ENCODE data around the gene SSB.
A peak's percentile ranks its signal among the peaks of the same experiment; 100 is the strongest.
"Not testable (repeated sequence)": the region's sequence is repeated elsewhere in the genome, so short reads cannot be mapped to it uniquely, and the experiment has no call there.

SSB gene

DNA sequence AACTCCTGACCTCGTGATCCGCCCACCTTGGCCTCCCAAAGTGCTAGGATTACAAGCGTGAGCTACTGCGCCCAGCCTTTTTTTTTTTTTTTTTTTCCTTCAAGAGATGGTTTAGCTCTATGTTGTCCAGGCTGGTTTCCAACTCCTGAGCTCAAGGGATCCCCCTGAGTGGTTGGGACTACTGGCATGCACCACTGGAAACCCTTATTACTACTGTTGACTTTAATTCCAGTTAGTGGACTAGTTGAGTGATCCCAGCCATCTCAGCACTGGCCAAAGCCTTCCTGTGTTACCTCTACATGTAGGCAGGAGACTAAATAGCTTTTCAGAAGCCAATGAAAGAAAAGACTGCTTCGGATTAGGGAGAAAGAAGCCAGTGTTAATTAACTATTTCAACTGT lies 8.1 kb upstream of the SSB start:
- DNase-seq, result no peak

DNA sequence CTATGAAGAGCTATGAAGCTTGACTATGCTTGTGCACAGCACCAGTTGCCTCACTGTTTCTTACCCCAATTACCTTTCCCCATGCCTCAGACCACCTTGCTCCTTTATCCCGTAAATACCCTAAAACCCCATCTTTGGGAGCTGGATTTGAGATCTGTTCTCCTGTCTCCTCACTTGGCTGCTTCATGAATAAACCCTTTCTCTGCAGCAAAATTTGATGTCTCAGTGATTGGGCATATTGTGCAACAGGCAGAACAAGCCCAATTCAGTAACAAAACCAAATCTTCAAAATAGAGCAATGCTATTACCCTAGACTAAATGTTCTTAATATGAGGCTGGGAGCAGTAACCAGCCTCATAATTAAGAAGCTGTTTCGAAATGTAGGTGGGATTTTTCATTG lies 3.5 kb upstream of the SSB start:
- DNase-seq, result no peak

DNA sequence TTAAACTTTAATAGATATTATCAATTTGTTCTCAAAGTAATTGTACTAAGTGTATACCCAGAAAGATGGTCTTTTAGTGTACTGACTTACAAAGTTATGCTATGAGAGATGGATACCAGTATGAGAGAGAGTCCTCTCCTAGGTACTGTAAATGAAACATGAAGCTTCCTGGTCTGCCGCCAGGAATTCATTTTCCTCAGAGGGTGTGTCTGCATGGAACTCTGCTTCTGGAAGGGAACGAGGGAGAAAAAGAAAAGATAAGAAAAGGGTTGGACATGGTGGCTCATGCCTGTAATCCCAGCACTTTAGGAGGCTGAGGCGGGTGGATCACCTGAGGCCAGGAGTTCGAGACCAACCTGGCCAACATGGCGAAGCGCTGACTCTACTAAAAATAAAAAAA lies 2.2 kb upstream of the SSB start:
- no peak for DNase-seq

DNA sequence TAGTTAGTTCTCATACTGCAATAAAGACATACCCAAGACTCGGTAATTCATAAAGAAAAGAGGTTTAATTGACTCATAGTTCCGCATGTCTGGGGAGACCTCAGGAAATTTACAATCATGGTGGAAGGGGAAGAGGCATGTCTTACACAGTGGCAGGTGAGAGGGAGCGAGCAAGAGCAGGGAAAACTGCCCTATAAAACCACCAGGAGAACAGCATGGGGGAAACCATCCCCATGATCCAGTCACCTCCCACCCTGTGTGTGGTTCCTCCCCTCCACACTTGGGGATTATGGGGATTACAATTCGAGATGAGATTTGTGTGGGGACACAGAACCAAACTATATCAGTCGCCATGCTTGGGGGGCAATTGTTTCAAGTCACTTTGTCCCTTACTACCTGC lies 1.1 kb upstream of the SSB start:
- no peak for DNase-seq

DNA sequence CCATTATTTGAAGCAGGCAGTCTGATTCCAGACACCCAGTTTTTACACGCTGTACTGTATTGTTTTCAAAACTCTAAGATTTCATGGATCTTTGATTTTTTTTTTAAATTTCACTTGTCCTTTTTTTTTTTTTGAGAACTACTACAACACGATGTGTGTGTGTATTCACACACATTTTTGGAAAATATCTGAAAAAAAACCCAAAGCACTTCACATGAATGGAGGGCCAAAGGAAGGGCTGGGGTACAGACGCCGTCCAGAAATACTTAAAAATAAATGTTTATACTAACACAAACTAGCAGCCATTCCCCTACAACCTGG lies 314 bp upstream of the SSB start:
- DNase-seq, result no peak

DNA sequence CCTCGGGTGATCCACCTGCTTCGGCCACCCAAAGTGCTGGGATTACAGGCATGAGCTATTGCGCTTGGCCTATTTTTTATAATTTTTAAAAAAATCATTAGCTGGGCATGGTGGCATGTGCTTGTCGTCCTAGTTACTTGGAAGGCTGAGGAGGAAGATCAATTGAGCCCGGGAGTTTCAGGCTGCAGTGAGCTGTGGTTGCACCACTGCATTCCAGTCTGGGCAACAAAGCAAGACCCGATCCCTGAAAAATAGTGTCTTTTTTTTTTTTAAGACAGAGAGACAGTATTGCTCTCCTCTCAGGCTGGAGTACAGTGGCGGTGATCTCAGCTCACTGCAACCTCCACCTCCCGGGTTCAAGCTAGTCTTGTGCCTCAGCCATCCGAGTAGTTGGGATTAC lies 4.8 kb downstream of the SSB start:
- DNase-seq, result no peak

DNA sequence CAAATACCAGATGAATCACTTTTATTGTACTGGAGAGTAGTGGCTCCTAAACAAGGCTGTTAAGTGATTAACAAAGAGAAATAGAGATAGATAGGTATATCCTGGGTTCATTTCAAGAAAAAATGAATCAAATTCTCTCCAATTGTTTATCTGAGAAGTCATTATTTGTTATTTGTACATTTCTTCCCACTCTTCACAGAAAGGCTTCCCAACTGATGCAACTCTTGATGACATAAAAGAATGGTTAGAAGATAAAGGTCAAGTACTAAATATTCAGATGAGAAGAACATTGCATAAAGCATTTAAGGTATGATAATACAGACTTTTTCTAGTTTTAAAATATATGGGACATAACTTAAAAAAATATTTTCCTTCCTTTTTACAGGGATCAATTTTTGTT lies 7.9 kb downstream of the SSB start:
- DNase-seq, result no peak

DNA sequence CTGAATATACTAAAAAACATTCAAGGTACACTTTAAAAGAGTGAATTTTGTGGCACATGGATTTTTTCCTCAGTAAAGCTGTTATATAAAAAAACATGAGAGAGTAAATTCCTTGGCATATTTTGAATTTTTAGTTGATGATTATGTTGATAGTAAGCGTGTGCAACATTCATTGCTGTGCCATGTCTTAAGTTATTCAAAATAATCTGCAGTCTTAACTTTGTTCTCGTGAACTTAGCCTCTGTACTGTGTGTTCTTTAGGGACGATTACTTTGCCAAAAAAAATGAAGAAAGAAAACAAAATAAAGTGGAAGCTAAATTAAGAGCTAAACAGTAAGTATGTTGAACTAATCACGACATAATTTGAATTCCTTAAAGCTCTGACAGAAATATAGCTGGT lies 9.6 kb downstream of the SSB start:
- DNase-seq, result peak; percentile 77

DNA sequence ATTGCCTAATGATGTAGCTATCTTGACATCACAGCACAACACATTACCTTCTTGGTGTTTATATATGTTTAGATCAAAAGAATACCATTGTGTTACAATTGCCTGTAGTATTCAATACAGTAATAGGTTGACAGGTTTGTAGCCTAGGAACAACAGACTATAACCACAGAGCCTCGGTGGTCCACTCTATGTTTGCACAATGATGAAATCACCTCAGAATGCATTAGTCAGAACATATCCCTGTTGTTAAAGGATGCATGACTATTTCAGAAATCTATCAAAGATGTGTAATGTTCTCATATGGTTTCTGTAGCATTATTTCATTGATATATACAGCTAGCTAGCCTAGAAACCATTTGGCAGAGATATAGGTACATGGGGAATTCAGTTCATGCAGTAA lies 17.2 kb downstream of the SSB start:
- DNase-seq, result peak; percentile 73

DNA sequence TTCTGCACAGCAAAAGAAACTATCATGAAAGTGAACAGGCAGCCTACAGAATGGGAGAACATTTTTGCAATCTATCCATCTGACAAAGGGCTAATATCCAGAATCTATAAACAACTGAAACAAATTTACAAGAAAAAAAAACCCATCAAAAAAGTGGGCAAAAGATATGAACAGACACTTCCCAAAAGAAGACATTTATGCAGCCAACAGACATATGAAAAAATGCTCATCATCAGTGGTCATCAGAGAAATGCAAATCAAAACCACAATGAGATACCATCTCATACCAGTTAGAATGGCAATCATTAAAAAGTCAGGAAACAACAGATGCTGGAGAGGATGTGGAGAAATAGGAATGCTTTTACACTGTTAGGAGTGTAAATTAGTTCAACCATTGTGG lies 18.3 kb downstream of the SSB start:
- DNase-seq, result not testable (repeated sequence)

DNA sequence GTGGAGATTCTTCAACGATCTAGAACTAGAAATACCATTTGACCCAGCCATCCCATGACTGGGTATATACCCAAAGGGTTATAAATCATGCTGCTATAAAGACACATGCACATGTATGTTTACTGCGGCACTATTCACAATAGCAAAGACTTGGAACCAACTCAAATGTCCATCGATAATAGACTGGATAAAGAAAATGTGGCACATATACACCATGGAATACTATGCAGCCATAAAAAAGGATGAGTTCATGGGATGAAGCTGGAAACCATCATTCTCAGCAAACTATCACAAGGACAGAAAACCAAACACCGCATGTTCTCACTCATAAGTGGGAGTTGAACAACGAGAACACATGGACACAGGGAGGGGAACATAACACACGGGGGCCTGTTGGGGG lies 18.7 kb downstream of the SSB start:
- DNase-seq, result not testable (repeated sequence)

DNA sequence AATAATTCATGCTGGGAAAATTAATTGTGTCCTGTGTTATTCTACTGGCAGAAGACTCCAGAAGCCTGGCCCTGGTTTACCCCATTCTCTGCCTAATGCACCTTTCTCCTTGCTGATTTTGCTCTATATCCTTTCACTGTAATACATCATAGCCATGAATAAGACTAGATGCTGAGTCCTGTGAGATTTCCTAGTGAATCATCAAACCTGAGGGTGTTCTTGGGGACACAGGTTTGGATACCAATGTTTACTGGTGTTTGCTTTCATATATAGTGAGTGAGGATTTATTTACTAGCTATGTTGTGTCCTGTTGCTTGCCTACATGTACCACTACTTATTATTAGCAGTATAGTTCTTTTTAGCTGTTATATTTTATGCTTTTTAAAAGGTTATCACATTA lies 19.6 kb downstream of the SSB start:
- no peak for DNase-seq

DNA sequence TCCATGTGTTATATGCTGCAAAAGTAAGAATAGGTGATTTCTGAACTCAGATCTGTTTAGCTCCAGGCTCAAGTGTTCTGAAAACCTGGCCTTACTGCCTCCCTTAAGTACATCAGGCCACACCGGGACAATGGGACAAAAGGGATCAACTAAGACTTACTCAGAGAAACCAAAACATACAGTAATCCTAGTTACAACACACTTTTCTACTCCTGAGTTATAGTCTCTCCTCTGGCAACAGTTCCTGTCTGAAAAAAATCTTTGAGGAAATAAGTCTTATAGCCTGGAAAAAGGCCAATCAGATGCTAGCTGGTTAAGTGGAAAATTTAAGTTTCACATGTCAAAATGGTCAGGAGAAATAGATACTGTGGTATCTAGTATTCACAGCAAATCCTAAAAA lies 20.4 kb downstream of the SSB start:
- DNase-seq, result no peak

DNA sequence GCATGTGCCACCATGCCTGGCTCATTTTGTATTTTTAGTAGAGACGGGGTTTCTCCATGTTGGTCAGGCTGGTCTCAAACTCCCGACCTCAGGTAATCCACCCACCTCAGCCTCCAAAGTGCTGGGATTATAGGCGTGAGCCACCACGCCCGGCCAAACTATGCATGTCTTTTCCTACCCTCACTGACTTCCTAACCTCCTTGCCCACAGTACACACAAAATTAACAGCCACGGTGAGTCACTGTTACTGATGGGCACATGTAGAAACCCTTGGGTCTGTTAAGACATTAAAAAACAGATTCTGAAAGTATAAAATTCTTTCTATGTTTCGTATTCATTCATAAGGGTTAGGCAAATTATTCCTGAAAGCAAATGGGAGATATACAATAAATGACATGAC lies 21.4 kb downstream of the SSB start:
- DNase-seq, result peak; percentile 64

DNA sequence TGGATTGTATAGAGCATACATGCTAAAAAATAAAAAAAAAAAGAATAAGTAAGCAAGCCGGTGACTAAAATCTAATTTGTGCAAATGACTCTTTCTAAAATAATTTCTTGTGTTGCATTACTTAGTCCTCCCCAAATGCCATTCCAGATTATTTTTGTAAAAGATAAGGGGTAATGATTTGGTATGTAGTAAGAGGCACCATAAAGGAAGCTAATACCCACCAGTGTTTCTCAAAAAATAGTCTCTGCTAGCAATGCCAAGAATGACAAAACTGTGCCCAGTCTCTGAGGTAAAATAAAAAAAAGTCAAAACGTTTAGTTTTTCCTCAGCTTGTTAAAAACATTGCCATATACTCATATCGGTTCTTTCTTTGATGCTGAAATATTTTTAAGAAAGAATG lies 23.4 kb downstream of the SSB start:
- DNase-seq, result no peak

DNA sequence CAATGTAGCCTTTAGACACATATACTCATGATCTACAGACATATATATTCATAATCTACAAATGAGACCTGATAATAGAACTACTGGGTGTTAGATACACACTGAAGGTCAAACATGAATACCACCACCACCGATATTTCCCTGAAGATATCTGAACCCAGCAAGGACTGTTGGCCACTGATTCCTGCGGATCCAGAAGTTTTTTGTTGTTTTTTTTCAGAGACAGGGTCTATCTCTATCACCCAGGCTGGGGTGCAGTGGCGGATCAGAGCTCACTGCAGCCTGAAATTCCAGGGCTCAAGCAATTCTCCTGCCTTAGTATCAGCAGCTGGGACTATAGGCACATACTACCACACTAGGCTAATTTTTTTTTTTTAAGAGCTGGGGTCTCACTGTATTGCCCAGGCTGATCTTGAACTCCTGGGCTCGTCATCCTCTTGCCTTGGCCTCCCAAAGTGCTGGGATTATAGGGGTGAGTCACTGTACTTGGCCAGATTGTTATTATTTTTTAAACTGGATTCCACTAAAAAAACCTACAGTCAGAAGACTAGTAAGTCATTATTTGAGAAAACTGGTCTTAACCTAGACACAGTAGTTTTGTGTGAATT lies 24.2 kb downstream of the SSB start:
- peak; percentile 28 for DNase-seq

DNA sequence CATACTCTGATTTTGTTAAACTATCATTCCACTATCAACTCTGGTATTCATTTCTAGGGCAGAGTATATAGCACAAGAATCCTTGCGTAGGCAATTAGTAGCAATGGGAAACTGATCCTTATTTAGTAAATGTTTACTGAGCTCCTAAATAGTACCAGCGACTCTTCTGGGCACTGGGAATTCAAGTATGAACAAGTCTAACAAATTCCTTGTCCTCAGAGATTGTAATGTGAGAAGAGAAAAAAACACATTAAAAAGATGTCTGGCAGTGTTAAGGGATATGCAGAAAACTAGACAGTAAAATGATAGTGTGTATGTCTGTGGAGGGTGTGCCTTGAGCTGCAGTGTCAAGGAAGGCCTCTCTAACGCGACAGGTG lies 25.3 kb downstream of the SSB start:
- DNase-seq, result no peak

DNA sequence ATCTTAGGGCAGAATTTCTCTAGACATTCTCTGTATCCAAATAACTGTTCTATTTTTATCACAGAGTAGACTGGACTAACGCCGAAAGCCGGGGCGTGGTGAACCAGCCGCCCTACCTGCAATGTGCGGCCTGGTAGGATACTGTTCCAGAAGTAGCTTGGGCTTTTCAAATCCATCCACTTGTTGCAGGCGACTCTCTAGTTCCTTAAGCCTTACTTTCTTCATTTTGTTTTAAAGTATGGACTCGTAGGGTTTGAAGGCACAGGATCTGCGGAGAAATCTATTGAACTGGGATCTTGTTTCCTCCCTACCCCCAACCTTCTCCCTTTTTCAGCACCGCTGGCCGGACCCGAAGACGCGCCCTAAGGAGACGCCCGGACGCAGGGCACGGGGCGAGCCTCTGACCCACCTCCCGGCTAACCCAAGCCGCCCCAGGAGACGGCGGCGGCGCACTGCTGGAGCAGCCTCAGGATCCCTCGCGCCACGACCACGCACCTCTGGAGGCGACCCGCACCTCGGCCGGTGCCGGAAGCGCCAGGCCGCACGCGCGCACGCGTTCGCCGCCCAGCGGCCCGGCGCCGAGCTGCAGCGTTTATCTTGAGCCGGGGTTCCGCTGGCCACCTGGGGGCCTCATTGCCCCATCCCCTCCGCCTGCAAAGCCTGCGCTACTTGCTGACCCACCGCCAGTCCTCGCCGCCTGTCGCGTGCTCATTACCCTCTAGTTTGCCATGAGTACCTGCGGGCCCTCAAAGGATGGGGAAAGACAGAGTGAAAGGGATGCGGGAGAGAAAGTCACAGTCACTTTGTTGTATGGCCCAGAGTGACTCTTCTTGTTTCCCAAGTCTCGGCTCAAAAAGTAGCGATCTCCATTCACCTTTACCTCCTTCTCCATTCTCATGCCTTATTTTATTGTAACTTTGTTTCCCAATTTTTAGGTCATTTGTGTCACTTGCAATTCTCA lies 26.0 kb downstream of the SSB start, which contains the start of gene METTL5:
TSS of gene METTL5 (minus strand) at position 533 of the 961 bp plus-strand sequence. CDS start at position 225, 308 bp downstream.
- DNase-seq, result peak; percentile 80

DNA sequence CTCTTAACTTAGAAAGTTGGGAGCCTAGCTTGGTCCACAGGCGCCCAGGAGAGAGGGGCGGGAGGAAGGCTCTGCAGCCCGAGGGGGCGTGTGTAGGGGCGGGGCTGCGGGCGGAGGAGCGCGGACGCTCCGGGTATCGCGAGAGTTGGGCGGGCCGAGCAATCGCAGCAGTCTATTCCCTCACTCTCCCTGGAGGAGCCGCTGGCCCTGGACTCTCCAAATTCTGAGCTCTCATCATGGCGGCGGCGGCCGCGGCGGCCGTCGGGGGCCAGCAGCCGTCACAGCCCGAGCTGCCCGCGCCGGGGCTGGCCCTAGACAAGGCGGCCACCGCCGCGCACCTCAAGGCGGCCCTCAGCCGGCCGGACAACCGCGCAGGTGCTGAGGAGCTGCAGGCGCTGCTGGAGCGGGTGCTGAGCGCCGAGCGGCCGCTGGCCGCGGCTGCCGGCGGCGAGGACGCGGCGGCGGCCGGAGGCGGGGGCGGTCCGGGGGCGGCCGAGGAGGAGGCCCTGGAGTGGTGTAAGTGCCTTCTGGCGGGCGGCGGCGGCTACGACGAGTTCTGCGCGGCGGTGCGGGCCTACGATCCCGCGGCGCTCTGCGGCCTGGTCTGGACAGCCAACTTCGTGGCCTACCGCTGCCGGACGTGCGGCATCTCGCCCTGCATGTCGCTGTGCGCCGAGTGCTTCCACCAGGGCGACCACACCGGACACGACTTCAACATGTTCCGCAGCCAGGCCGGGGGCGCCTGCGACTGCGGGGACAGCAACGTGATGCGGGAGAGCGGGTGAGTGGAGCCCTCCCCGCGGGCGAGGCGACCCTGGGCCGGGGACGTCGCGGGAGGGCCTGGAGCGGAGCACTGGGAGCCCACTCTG lies 28.8 kb downstream of the SSB start, which contains the start of gene UBR3:
TSS of gene UBR3 (plus strand) at position 183 of the 869 bp plus-strand sequence. CDS start at position 237, 54 bp downstream.
- DNase-seq, result peak; percentile 92

DNA sequence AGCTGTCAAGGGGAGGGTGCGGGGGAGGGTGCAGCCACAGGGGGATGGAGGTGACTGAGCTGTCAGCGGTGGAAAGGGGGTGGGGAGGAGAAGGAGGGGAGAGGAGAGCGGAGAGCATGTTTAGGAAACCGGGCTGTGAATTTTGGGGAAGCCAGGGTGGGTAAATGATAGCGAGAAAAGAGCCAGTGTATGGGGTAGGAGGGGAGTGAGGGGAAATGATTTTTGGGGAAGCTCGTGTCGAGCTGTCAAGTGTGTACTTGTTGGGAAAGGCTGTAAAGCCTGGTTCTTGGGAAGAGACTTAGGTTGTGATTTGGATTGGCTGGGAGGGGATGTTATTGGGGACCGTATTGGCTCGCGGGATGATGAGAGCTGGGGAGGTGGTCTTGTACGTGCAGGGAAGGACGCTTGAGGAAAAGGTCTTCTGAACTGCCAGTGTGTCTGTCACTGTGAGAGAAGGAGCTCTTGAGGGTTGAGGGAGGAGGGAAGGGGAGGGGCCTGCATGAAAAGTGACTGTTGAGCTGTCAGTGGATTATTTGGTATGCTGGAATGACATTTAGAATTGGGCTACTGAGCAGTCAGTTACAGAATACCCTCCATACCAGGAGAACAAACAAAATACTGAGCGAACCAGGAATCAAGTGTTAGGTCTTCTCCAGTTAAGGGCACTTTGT lies 29.6 kb downstream of the SSB start:
- peak; percentile 67 for DNase-seq

DNA sequence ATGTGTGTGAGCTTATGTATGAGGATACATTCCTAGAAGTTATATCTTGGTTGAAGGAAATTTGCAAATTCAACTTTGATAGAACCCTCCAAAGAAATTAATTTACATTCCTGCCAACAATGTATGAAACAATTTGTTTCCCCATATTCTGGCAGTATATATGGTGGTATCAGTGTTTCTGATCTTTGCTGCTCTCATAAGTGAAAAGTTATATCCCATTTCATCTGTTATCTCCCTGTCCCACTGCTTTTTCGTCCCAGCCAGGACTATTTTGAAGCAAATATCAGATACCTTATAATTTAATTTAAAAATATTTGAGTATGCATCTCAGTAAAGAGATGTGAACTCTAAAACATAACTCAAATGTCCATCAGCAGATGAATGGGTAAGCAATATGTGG lies 35.7 kb downstream of the SSB start:
- DNase-seq, result no peak

DNA sequence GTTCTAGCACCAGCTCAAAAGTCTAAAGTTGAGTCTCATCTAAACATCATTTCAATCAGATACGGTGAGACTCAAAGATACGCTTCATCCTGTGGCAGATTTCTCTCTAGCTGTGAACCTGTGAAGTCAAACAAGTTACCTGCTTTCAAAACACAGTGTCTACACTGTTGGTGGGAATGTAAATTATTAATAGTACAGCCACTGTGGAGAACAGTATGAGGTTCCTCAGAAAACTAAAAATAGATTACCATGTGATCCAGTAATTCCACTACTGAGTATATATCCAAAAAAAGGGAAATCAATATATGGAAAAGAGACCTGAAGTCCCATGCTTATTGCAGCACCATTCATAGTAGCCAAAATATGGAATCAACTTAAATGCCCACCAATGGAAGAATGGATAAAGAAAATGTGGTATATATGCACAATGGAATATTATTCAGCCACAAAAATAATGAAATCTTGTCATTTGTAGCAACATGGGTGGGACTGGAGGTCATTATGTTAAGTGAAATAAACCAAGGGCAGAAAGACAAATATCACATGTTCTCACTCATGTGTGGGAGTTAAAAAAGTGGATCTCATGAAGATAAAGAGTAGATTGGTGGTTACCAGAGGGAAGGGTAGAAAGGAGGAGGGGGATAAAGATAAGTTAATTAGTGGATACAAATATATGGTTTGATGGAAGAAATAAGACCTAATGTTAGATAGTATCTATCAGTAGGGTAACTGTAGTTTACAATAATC lies 40.2 kb downstream of the SSB start:
- no peak for DNase-seq

All from EL (cell line).